OCI-LY1 (cell line): ENCODE data around the gene TPM3.

Experiments
- H2AFZ ChIP-seq: fragments of 200-600 bp; sonication (generic), shearing (Covaris generic); 2 replicates; pipeline ENCODE4 v1.6.0; 2014; ENCODE audit warnings: antibody characterized with exemption, mild to moderate bottlenecking, low read length
- H3F3A ChIP-seq: fragments of 200-600 bp; sonication (generic), shearing (Covaris generic); 2 replicates; pipeline ENCODE4 v1.6.0; 2014; ENCODE audit warnings: mild to moderate bottlenecking, antibody characterized with exemption, low read length, moderate library complexity; ENCODE audit not compliant: insufficient read depth
- H3K27ac ChIP-seq: fragments of 200-600 bp; sonication (generic); 2 replicates; pipeline ENCODE4 v1.5.1; 2014; ENCODE audit warnings: low read length, mixed run types, mild to moderate bottlenecking, low read depth; ENCODE audit not compliant: poor library complexity, severe bottlenecking
- H3K27me3 ChIP-seq: fragments of 200-600 bp; sonication (generic); 2 replicates; pipeline ENCODE4 v1.6.0; 2014; ENCODE audit warnings: antibody characterized with exemption, mild to moderate bottlenecking, low read length, moderate library complexity; ENCODE audit not compliant: insufficient read depth
- H3K36me3 ChIP-seq: fragments of 200-600 bp; sonication (generic); 2 replicates; pipeline ENCODE4 v1.6.1; 2014; ENCODE audit warnings: mild to moderate bottlenecking, antibody characterized with exemption, low read length, moderate library complexity, mixed read lengths; ENCODE audit not compliant: insufficient read depth
- H3K4me1 ChIP-seq: fragments of 200-600 bp; sonication (generic); 2 replicates; pipeline ENCODE4 v1.5.1; 2014; ENCODE audit warnings: mild to moderate bottlenecking, low read length, moderate library complexity; ENCODE audit not compliant: insufficient read depth, severe bottlenecking
- H3K4me2 ChIP-seq: fragments of 200-600 bp; sonication (generic), shearing (Covaris generic); 2 replicates; pipeline ENCODE4 v1.6.1; 2014; ENCODE audit warnings: low read length
- H3K4me3 ChIP-seq: fragments of 200-600 bp; sonication (generic); 2 replicates; pipeline ENCODE4 v1.5.1; 2014; ENCODE audit warnings: low read length, low read depth, mild to moderate bottlenecking, mixed read lengths; ENCODE audit not compliant: poor library complexity, severe bottlenecking
- H3K79me2 ChIP-seq: fragments of 200-600 bp; shearing (Covaris generic); 2 replicates; pipeline ENCODE4 v1.6.1; 2016; ENCODE audit warnings: mixed run types, low read length, mixed read lengths; ENCODE audit not compliant: insufficient read depth
- H3K9ac ChIP-seq: fragments of 200-600 bp; sonication (generic), shearing (Covaris generic); 2 replicates; pipeline ENCODE4 v1.6.1; 2014; ENCODE audit warnings: mild to moderate bottlenecking, low read length, mixed read lengths
- H3K9me2 ChIP-seq: fragments of 200-600 bp; sonication (generic), shearing (Covaris generic); 2 replicates; pipeline ENCODE4 v1.6.1; 2014; ENCODE audit warnings: low read depth, mild to moderate bottlenecking, low read length, mixed read lengths
- H3K9me3 ChIP-seq: fragments of 200-600 bp; shearing (Covaris generic); 2 replicates; pipeline ENCODE4 v1.6.1; 2014; ENCODE audit warnings: low read length, mixed read lengths
- H4K20me1 ChIP-seq: fragments of 200-600 bp; sonication (generic), shearing (Covaris generic); 2 replicates; pipeline ENCODE4 v1.6.0; 2016; ENCODE audit warnings: mild to moderate bottlenecking, low read length; ENCODE audit not compliant: insufficient read depth
- CTCF ChIP-seq: fragments of 200-600 bp; sonication (generic), shearing (Covaris generic); IDR thresholded peaks from 2 replicates; pipeline ENCODE4 v1.5.1; 2017; ENCODE audit warnings: mild to moderate bottlenecking, antibody characterized with exemption, low read length, moderate library complexity, mixed read lengths
- EZH2 ChIP-seq: fragments of 200-600 bp; sonication (generic), shearing (Covaris generic); IDR thresholded peaks from 2 replicates; pipeline ENCODE4 v1.8.0; 2017; ENCODE audit warnings: borderline replicate concordance, mixed run types, mild to moderate bottlenecking, antibody characterized with exemption, low read length, moderate library complexity, mixed read lengths

TPM3 gene

DNA sequence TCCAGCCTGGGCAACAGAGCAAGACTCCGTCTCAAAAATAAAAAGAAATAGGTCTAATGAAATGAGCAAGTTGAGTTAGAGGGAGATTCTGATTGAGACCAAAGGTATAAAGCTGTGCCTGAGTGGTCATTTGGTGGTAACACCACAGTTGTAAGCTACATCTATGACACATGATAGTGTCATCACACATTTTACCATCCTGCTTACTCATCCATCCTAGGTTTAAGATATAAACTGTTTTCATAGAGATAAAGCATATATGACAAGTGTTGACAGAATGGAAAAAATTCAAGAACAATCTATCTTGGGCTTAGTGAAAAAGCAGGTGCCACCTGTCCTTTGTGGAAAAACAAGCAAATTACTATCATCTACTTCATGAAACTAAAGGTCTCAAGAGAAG, 21.4 kb upstream of the TPM3 start:
- peaks cover 6% of the 10 kb centered on the region for H3K4me1 ChIP-seq
- H3K4me3 ChIP-seq, result no peak overlapping the region
- no peak overlapping the region for H3K27ac ChIP-seq
- H3K27me3 ChIP-seq, result no peaks in the 10 kb centered on the region
- H4K20me1 ChIP-seq, result no peaks in the 10 kb centered on the region
- H3K79me2 ChIP-seq, result peaks cover 11% of the 10 kb centered on the region
- TF ChIP-seq CTCF, result no peak
- TF ChIP-seq EZH2, result no peak
- no peaks in the 10 kb centered on the region for H3K9me3 ChIP-seq
- H3K36me3 ChIP-seq, result peaks cover 77% of the 10 kb centered on the region
- H3F3A ChIP-seq, result no peaks in the 10 kb centered on the region
- no peak overlapping the region for H2AFZ ChIP-seq
- no peak overlapping the region for H3K4me2 ChIP-seq
- H3K9ac ChIP-seq, result no peak overlapping the region
- H3K9me2 ChIP-seq, result no peaks in the 10 kb centered on the region

DNA sequence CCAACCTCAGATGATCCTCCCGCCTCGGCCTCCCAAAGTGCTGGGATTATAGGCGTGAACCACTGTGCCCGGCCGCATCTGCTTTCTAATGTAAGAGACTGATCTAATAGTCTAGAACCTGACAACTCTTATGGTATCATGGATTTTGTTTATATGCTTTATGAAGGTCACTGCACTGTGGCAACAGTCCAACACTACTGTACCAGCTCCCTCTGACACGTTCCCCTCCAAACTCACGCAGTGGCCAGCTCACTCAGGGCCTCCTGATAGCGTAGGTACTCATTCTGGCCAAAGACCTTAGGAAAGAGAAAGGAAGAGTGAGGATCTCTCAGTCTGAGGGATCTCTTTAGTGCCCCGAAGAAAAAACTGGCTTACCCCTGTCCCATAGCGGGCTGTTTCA, 20.2 kb upstream of the TPM3 start:
- Histone ChIP-seq H3K36me3 (peaks cover 77% of the 10 kb centered on the region), H3K9ac (no peak overlapping the region), H2AFZ (no peak overlapping the region), H3K4me2 (no peak overlapping the region), H3K79me2 (no peaks in the 10 kb centered on the region), H3K4me3 (no peak overlapping the region), H3K9me2 (no peaks in the 10 kb centered on the region), H4K20me1 (no peaks in the 10 kb centered on the region), H3K27ac (no peak overlapping the region), H3F3A (no peaks in the 10 kb centered on the region), H3K27me3 (no peaks in the 10 kb centered on the region), H3K4me1 (no peaks in the 10 kb centered on the region), H3K9me3 (no peaks in the 10 kb centered on the region)
- TF ChIP-seq CTCF (no peak), EZH2 (no peak)

GRCh38 chr1:154208677-154209388, 16.9 kb upstream of the TPM3 start:
- no peaks in the 10 kb centered on the region for H3K9me3 ChIP-seq
- no peak overlapping the region for H3K9ac ChIP-seq
- no peak overlapping the region for H2AFZ ChIP-seq
- peaks cover 6% of the 10 kb centered on the region; the same call in 1 of the 2 replicates for H3F3A ChIP-seq
- no peak overlapping the region for H3K27ac ChIP-seq
- no peaks in the 10 kb centered on the region for H4K20me1 ChIP-seq
- H3K27me3 ChIP-seq, result no peaks in the 10 kb centered on the region
- peaks cover 79% of the 10 kb centered on the region for H3K36me3 ChIP-seq
- H3K4me3 ChIP-seq, result no peak overlapping the region
- no peaks in the 10 kb centered on the region for H3K4me1 ChIP-seq
- no peaks in the 10 kb centered on the region for H3K9me2 ChIP-seq
- H3K79me2 ChIP-seq, result no peaks in the 10 kb centered on the region
- no peak overlapping the region for H3K4me2 ChIP-seq
- TF ChIP-seq CTCF (no peak), EZH2 (no peak)
